G401 (cell line): ENCODE data around the gene DNAAF5. TPM values are rescaled to one million over a fixed set of nuclear protein-coding genes. Genes with fewer than 3 reads are reported as not detected.

Experiments used
- total RNA-seq: library from RNA; depleted of rRNA; stranded (reverse); fragments of >200 nt; shearing (Covaris generic); gene quantifications from 2 replicates; pipeline ENCODE4 v1.2.3, GENCODE V29; 2014; rRNA removed

The DNAAF5 gene
- total RNA-seq, 1 experiment from 2014 or later: 63.5 TPM

Other genes starting within 250 kb of the DNAAF5 start
- 0.34 and 2.6 TPM in 2 replicates for gene PDGFA, start 206.9 kb upstream of the DNAAF5 start, total RNA-seq
- 73.7 and 83.1 TPM in 2 replicates for gene PRKAR1B, start 582 bp downstream of the DNAAF5 start, total RNA-seq
- gene SUN1, start 105.8 kb downstream of the DNAAF5 start, total RNA-seq: 55.9 and 107 TPM in 2 replicates
- gene GET4, start 149.9 kb downstream of the DNAAF5 start, total RNA-seq: 98.5 and 102 TPM in 2 replicates
- gene ADAP1, start 228.0 kb downstream of the DNAAF5 start, total RNA-seq: 11.7 and 21.3 TPM in 2 replicates
- 5.5 and 10.6 TPM in 2 replicates for gene COX19, start 248.8 kb downstream of the DNAAF5 start, total RNA-seq